ENCODE results near the gene PTPRE.

Gene PTPRE

GRCh38 chr10:128007971-128008370, 101.1 kb downstream of the PTPRE start:
- TF ChIP-seq FOXP2 (optimal IDR thresholded peaks at IDR 0.05; ENCODE audit: borderline replicate concordance, extremely low read depth, extremely low read length, insufficient read depth) (no peak), TAF1 (IDR thresholded peaks at IDR 0.05; ENCODE audit: borderline replicate concordance, insufficient read depth, low read length) (no peak), SIN3A (IDR thresholded peaks at IDR 0.05; ENCODE audit: borderline replicate concordance, insufficient read depth, low read length) (no peak), REST (IDR thresholded peaks at IDR 0.05; ENCODE audit: insufficient read depth in 1 of 2, low read depth in 2 of 2, low read length in 2 of 2) (no peak), POLR2AphosphoS5 (IDR thresholded peaks at IDR 0.05; ENCODE audit: low read depth, low read length) (no peak)

- TF ChIP-seq FOXP2 (optimal IDR thresholded peaks at IDR 0.05; ENCODE audit: borderline replicate concordance, extremely low read depth, extremely low read length, insufficient read depth) (no peak), REST (IDR thresholded peaks at IDR 0.05; ENCODE audit: insufficient read depth in 1 of 2, low read depth in 2 of 2, low read length in 2 of 2) (no peak), POLR2AphosphoS5 (IDR thresholded peaks at IDR 0.05; ENCODE audit: low read depth, low read length) (no peak), SIN3A (IDR thresholded peaks at IDR 0.05; ENCODE audit: borderline replicate concordance, insufficient read depth, low read length) (no peak), TAF1 (IDR thresholded peaks at IDR 0.05; ENCODE audit: borderline replicate concordance, insufficient read depth, low read length) (no peak)
Measured at GRCh38 chr10:128008521-128009250, 101.8 kb downstream of the PTPRE start.

GRCh38 chr10:128009372-128010126, 102.6 kb downstream of the PTPRE start:
- TF ChIP-seq TAF1 (IDR thresholded peaks at IDR 0.05; ENCODE audit: borderline replicate concordance, insufficient read depth, low read length) (no peak), POLR2AphosphoS5 (IDR thresholded peaks at IDR 0.05; ENCODE audit: low read depth, low read length) (no peak), REST (IDR thresholded peaks at IDR 0.05; ENCODE audit: insufficient read depth in 1 of 2, low read depth in 2 of 2, low read length in 2 of 2) (no peak), SIN3A (IDR thresholded peaks at IDR 0.05; ENCODE audit: borderline replicate concordance, insufficient read depth, low read length) (no peak), FOXP2 (optimal IDR thresholded peaks at IDR 0.05; ENCODE audit: borderline replicate concordance, extremely low read depth, extremely low read length, insufficient read depth) (no peak)

- TF ChIP-seq TAF1 (IDR thresholded peaks at IDR 0.05; ENCODE audit: borderline replicate concordance, insufficient read depth, low read length): no peak
- no peak for TF ChIP-seq REST (IDR thresholded peaks at IDR 0.05; ENCODE audit: insufficient read depth in 1 of 2, low read depth in 2 of 2, low read length in 2 of 2)
- no peak for TF ChIP-seq SIN3A (IDR thresholded peaks at IDR 0.05; ENCODE audit: borderline replicate concordance, insufficient read depth, low read length)
- TF ChIP-seq POLR2AphosphoS5 (IDR thresholded peaks at IDR 0.05; ENCODE audit: low read depth, low read length): no peak
Measured at GRCh38 chr10:128011059-128011979, 104.4 kb downstream of the PTPRE start.

All from PFSK-1 (cell line).